GM19025 (cell line): ENCODE results near the gene ZHX3.
"Not testable (repeated sequence)": the region's sequence is repeated elsewhere in the genome, so short reads cannot be mapped to it uniquely, and the experiment has no call there.

Experiments used
- ATAC-seq: cut with Tn5 transposase; IDR thresholded peaks from one replicate; pipeline ENCODE4 v1.9.1; 2021; ENCODE audit warnings: mild to moderate bottlenecking, low read depth, moderate library complexity; ENCODE audit not compliant: unreplicated experiment

ZHX3 gene

DNA sequence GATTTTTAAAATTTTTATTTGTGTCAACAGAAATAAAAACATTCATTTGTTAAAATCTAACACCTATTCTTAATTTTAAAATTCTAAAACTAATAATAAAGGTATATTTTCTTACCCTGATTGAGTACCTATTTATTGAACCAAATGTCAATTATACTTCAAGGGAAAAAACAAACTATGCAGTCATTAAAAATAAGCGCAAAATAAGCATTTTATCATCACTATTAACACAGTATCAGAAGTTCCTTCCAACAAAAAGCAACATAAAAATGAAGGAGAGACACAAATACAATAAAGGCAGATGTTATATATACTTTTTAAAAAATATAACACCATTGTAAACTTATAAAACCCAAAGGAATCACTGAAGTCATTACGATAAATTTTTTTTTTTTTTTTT is 52.7 kb downstream of the ZHX3 start:
- ATAC-seq, result no peak

DNA sequence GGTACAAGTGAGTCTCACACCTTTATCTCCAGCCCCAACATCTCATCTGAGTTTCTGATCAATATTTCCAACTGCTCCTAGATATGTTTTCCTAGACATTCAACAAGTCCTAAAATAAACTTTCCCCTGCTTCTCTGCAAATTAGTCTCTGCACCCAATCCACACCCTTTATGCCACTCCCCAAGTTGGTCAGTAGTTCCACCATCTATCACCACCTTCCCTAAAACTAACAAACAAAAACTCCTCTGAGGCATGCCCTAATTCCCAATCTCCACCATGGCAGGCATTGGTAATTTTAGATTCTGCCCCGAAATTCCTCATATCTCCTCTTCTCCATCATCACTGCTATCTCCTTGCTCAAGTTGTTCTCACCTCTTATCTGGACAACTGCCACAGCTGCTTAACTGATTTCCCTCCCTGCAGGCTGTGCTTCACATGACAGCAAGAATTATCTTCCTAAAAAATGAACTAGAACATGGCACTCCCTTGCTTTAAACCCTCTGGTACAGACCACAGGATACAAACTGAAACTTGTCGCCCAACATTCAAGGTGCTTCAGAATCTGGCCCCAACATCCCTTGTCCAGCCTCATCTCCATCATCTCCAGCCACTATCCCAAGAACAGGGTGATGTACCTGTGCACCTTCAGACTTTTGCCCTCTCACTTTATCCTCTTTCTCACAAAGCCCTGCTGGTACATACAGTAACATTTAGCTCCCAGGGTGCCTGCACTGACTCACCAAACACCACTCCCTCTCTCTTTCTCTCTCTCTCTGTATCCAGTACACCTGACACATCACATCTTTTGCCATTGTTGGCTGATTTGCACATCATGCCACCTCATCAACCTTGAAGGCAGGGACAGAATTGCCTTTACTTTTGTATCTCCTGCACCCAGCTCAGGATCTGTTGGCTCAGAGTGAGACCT is 55.5 kb downstream of the ZHX3 start:
- no peak for ATAC-seq

DNA sequence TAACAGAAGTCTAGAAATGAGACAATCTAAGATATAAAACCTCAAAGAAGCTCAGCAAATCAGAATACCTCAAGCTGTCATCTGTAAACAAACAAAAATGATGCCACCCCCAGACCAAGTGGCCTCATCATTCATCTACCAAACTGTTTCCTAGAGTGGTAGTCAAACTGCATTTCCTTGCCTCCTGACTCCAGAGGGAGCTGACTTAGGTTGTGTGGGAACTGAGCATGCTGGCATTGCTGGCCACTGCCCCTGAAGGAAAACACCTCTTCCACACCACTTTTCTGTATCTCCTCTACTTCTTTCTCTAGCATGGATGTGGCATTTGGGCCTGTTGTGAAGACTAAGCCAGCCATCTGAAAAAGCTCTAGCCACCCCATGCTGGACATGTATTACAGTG is 56.3 kb downstream of the ZHX3 start:
- no peak for ATAC-seq

DNA sequence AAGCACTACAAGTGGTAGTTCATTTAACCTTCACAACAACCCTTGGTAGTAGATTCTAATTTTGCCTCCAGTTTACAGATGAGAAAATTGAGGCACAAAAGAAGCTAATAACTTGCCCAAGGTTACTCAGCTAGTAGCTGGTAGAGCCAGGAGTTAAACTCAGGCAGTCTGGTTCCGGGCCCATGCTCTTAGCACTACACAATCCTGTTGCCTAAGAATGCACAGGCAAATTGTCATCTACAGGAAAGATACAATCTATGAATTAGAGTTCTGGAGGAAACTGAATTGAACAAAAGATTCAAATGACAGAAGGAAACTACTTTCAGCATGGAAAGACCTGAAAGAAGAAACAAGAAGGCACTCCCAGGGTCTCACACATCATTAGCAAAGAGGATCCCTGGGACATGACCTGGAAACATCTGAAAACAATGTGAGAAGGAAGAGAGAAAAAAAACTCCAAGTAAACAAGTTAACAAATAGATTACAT is 56.8 kb downstream of the ZHX3 start:
- ATAC-seq, result no peak

DNA sequence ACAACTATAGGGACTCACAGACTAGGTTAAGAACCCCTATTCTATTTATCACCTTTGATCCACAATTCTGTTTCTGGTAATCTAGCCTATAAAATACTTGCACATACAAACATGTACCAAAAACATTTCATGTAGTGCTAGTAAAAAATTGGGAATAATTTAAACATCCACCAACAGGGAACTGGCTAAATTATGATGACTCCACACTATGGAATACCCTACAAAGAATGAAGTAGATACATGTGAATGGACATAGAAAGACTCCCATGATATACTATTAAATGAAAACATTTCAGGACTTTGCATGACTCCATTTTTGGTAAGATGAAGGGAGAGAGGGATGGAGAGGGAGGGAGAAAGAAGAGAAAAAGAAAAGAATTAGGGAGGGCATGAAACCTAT is 58.2 kb downstream of the ZHX3 start:
- ATAC-seq, result no peak

DNA sequence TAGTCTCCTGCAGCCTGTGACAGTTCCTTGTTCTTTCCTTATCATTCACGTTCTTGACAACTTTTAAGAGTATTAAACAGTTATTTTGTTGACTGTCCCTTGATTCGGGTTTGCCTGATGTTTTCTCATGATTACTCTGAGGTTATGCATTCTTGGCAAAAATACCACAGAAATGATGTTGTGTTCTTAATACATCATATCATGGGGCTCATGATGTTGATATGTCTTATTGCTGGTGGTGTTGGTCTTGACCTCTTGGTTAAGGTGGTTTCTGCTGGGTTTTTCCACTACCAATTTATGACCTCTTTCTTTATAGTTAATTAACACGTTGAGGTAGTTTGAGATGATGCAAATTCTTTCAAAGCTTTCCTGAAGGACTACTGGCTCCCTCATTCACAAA is 59.1 kb downstream of the ZHX3 start:
- ATAC-seq, result no peak

DNA sequence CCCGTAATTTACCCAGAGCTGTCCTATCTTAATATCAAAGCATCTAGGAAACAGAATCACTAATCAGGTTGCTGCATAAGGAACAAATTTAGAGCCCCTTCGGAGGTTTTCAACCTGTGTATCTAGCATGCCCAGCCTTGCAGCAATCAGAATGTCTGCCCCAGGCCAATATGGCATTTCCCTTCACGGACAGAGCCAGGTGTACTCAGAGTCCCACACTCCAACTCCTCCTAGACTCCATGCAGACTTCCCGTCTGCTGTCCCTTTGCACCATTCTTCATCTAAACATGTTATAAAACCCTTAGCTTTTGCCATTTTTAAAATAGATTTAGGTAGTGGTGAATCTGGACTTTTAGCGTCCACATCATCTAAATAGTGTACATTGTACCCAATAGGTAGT is 61.0 kb downstream of the ZHX3 start:
- no peak for ATAC-seq

DNA sequence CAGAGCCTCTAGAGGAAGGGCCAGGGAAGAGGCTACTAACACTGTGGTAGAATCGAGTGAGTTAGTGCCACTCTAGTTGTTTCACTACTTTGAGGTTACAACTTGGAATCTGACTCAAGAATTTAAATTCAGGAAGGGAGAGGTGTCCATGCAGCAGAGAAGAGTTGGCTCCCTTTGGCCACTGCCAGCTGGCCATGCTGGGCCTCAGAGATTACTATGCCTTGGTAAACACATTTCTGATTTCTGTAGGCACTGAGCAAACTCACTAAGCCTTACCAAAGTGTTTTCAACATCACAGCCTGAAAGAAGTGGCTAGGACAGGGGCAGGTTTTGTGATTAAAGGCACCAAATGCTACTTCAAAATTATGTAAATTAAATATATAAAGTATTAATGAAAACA is 61.9 kb downstream of the ZHX3 start:
- no peak for ATAC-seq

DNA sequence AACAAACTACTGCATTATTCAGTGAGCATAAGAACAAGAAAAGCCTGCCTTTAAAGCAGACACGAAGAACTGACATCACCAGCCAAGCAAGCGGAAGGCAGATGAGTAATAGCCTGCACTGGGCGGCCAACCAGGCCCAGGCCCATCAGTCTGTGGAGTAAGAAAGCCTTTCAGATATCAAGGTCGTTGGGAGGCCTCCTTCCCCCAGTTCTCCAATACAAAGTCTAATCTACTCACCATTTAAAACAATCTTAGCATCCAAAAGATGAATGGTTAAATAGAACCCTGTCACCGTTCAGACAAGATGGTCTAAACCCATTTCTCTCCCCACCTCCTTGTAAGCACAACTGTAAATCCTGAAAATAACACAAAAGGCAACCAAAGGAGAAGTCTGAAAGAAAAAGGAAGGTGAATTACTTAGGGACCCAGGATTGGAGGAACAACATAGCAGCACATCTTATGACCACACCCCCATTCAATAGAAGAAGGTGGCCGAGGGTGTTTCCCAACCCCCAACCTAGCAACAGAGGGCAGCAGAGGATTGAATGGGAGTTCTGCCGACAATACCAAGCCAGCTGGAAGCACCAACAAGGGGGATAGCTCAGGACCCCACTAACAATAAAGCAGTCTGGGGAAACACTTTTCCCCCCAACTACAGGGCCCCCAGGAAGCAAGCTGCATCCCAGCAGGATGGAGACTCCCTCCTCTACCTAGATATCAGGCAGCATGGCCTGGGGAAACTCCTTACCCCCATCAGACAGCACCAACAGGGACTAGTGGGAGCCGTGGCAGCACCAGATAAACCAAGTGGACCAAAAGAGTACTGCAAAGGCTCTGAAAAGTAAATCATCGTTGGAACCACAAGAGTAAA is 67.9 kb downstream of the ZHX3 start:
- no peak for ATAC-seq

DNA sequence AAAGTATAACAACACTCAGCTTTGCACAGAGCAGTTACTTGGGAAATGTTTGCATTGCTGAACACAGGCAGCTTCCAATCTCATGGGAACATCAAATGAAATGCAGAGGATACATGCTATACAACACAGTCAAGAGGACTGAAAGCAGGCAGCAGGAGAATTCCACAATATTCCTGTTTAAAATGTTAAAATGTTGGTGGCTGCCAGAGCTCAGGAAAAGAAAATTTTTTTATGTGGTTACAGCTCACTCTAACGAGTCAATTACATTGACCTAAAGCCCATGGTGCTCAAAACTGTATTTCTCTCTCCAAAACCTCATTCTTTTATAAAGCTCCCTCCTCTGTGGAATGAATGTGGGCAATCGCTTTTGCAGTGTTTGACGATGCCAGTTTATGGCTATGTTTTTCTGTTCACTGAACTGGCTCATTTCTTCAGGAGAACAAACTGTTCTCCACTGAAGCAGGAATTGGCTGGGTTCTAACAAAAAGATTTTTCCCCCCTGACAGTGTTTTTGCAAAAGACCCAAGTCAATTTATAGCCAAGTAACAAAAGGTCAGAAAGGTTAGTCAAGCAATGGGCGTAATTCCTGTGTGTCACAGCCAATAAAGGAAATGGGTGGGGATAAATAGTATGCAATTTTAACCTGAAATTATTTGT is 69.0 kb downstream of the ZHX3 start:
- ATAC-seq, result no peak

DNA sequence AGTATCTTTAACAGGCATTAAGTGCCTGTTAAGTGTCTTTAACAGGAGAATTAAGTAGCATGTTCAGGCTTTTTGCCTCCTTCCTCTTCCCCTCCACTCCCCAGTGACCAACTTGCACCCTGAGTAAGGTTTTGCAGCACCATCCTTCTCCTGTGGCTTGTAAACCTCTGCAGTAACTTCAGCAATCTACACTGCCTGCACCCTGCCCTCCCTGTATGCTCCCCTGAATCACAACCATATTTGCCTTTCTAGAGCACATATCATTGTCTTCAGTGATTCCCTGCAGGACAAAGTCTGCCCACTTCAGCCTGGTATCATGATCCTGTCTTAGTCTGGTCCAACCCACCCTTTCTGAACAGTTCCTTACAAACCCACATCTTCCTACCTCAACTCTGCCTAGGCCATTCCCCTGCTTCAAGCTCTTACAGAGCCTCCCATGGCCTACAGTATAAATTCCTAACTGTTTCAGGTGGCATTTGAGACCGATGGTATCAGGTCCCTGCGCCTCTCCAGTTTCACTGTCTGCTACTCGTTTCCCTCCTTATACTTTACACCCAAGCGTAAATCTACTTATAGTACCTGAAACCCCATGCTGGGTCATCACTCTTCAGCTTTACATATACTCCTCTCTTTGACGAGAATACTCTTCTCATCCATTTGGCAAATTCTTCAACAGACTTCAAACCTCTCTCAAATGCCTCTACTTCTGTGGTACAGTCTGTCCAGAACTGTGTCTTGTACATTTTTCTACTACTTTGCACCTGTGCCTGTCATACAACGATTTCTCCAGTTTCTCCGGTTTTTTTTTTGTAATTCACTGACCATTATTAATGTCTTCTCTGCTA is 69.8 kb downstream of the ZHX3 start:
- ATAC-seq, result no peak

DNA sequence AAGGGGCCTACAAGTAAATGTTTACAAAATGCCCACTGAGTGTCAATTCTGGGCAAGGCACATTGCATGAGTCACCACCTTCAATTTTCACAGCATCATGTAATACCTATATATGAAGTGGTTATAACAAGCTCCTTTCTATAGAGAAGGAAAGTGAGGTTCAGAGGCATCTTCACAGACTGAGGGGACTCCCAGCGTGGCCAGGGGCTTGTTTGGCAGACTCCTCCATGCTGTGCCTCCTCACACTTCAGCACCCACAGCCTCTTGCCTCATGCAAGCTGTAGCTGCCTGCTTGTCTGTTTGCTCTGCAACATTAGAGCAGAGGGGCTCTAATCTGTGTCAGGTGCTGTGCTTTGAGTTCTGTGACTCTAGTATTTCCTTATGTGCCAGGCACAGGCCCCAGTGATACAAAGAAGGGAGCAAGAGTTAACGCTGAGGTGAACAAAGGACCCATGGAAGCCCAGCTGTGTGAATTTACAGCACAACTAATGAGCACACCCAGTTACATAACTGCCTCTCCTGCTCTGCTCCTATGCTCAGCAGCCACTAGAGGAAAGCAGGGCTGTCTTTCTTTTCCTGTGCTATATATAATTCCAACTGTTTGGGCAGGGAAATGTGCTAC is 72.3 kb downstream of the ZHX3 start:
- ATAC-seq, result no peak

DNA sequence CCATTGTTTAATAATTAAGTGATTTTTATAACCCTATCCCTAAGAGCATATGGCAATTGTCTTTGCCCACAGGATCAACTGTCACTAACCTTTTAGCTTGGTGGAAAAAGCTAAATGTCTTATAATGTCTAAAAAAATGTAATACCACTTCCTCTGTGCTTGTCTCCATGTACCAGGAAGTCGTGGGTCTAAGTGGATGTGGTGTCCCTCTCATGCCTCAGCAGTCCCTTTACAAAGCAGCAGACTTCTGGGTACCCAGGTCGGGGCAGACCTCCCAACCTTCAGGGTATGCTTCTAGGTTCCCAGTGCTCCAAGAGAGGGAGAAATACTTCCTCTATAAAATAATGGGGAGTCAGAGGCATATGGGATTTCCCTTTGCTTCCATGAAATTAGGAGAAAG is 74.7 kb downstream of the ZHX3 start:
- no peak for ATAC-seq

DNA sequence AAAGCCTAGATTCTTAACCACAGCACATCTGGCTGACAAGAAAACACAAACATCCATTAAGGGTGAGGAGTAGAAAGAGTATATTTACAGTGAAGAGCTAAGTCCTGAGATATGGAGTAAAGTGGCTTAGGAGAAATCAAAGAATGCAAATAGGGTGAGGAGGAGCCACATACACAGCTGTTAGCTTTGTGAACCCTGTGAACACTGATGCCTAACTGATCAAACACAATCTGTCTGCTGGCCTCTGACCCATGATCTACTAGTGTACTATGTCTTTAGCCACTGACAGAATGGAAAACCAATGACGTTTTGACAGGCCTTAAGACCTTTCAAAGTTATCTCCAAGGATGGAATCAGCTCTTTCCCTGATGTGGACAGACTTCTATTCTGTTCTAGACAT is 75.2 kb downstream of the ZHX3 start:
- no peak for ATAC-seq

DNA sequence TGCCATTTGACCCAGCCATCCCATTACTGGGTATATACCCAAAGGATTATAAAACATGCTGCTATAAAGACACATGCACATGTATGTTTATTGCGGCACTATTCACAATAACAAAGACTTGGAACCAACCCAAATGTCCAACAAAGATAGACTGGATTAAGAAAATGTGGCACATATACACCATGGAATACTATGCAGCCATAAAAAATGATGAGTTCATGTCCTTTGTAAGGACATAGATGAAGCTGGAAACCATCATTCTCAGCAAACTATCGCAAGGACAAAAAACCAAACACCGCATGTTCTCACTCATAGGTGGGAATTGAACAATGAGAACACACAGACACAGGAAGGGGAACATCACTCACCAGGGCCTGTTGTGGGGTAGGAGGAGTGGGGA is 80.3 kb downstream of the ZHX3 start:
- ATAC-seq, result not testable (repeated sequence)

DNA sequence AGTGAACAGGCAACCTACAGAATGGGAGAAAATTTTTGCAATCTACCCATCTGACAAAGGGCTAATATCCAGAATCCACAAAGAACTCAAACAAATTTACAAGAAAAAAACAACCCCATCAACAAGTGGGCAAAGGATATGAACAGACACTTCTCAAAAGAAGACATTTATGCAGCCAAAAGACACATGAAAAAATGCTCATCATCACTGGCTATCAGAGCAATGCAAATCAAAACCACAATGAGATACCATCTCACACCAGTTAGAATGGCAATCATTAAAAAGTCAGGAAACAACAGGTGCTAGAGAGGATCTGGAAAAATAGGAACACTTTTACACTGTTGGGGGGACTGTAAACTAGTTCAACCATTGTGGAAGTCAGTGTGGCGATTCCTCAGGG is 80.7 kb downstream of the ZHX3 start:
- ATAC-seq, result not testable (repeated sequence)

DNA sequence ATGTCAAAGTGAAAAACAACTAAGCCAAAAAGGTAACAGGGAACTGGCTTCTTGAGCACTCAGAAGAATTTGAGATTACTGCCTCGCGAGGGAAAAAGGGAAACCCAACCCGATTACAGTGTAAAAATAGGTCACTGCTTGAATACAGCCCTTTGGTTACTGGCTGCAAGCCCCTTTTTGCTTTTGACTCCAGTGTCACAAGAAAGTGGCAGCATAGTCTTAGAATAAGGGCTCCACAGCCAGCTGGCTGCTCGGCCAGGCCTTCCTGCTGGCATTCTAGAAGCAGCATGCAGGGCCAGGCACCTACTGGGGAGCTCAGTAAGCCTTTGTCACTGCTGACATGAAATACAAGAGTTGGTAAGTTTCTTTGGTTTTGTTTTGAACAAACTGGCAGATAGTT is 83.0 kb downstream of the ZHX3 start:
- no peak for ATAC-seq

DNA sequence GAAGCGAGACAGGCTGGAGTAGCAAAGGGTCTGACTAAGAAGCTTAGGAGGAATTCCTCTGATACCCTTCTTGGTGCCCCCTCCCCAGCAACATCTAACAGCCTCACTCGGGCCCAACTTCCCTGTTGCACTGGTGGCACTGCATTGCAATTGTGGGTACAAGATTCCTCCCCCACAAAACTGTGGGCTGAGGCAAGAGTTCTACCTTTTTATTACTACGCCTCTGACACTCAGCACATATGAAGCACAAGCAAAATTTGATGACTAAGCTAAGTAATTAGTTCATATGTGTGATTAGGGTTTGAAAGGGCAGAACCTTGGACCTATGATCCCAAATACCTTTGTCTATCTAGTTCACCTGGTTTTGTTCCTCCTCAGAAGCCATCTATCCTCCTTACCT is 83.5 kb downstream of the ZHX3 start:
- no peak for ATAC-seq
